Loucy (cell line): Measurements from ENCODE around the gene CMTM3.

Source experiments
- H2AFZ ChIP-seq: fragments of 200-600 bp; sonication (generic); 2 replicates; pipeline ENCODE4 v1.6.0; 2016; ENCODE audit warnings: antibody characterized with exemption, mild to moderate bottlenecking, low read length, moderate library complexity
- H3F3A ChIP-seq: fragments of 200-600 bp; 2 replicates; pipeline ENCODE4 v1.6.0; 2016; ENCODE audit warnings: antibody characterized with exemption, low read depth, mild to moderate bottlenecking
- H3K27me3 ChIP-seq: fragments of 200-600 bp; sonication (generic); 2 replicates; pipeline ENCODE4 v1.6.1; 2014; ENCODE audit warnings: low read length, mild to moderate bottlenecking; ENCODE audit not compliant: insufficient read depth, poor library complexity, severe bottlenecking
- H3K36me3 ChIP-seq: fragments of 200-600 bp; sonication (generic); 2 replicates; pipeline ENCODE4 v1.6.1; 2016; ENCODE audit warnings: low read length; ENCODE audit not compliant: insufficient read depth
- H3K4me1 ChIP-seq: fragments of 200-600 bp; sonication (generic); 2 replicates; pipeline ENCODE4 v1.5.1; 2014; ENCODE audit warnings: low read length, mild to moderate bottlenecking; ENCODE audit not compliant: insufficient read depth, poor library complexity, severe bottlenecking
- H3K4me2 ChIP-seq: fragments of 200-600 bp; sonication (generic); 2 replicates; pipeline ENCODE4 v1.6.0; 2014; ENCODE audit warnings: antibody characterized with exemption, low read length, low read depth, mild to moderate bottlenecking; ENCODE audit not compliant: poor library complexity, severe bottlenecking
- H3K4me3 ChIP-seq: fragments of 200-600 bp; sonication (generic); 2 replicates; pipeline ENCODE4 v1.5.1; 2014; ENCODE audit warnings: low read length, mild to moderate bottlenecking, mixed read lengths; ENCODE audit not compliant: poor library complexity, severe bottlenecking
- H3K79me2 ChIP-seq: fragments of 200-600 bp; sonication (generic); 2 replicates; pipeline ENCODE4 v1.6.1; 2014; ENCODE audit warnings: low read length; ENCODE audit not compliant: insufficient read depth
- H3K9ac ChIP-seq: fragments of 200-600 bp; sonication (generic); 2 replicates; pipeline ENCODE4 v1.6.0; 2014; ENCODE audit warnings: mild to moderate bottlenecking, low read depth, low read length, moderate library complexity; ENCODE audit not compliant: poor library complexity, severe bottlenecking
- H3K9me2 ChIP-seq: fragments of 200-600 bp; sonication (generic); replicated peaks from 2 replicates; pipeline ENCODE4 v1.6.1; 2016; ENCODE audit warnings: low read depth, low read length, mixed read lengths
- H3K9me3 ChIP-seq: fragments of 200-600 bp; sonication (generic); 2 replicates; pipeline ENCODE4 v1.6.1; 2014; ENCODE audit warnings: mild to moderate bottlenecking, antibody characterized with exemption, low read length, low read depth; ENCODE audit not compliant: insufficient read depth
- H4K20me1 ChIP-seq: fragments of 200-600 bp; sonication (generic); 2 replicates; pipeline ENCODE4 v1.6.0; 2014; ENCODE audit warnings: antibody characterized with exemption, low read length, mild to moderate bottlenecking; ENCODE audit not compliant: insufficient read depth, poor library complexity, severe bottlenecking
- EZH2phosphoT487 ChIP-seq: fragments of 200-600 bp; IDR thresholded peaks from 2 replicates; pipeline ENCODE4 v1.6.1; 2018; ENCODE audit warnings: antibody characterized with exemption, mild to moderate bottlenecking, moderate library complexity, borderline replicate concordance
- TF ChIP-seq, protein P1 (sequence below): fragments of 200-600 bp; sonication (generic); conservative IDR thresholded peaks from 2 replicates; pipeline ENCODE4 v1.5.1; 2014; ENCODE audit warnings: mild to moderate bottlenecking, antibody characterized with exemption, low read length

Gene CMTM3

DNA sequence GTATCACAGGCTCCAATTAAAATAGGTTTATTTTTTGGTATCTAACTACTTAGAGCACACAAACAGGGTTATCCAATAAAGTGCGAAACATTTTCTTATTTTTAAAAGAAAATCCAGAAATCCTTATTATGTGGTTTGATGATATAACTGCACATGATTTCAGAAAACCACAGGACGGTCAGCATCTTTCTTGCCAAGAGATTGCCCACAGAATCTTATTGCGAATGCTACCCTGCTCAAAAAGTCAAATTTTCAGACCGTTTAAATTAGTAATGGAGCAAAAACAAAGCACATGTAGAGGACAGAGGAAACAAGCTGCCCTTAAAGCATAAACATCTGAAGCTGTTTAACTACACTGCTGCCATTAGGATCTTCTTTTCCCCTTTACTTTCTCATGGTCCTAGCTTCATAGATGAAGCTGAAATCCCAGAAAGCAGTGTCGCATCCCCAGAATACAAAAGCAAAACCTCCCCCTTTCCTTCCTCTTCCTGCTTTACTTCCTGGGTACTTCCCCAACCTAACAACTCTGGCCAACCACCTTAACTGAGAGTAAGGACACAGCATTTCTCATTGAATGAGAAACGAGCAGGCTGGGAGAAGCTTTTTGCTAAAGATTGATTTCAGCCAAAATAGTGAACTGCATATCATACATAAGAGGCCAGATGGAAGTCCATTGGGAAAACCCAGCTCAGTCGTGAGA lies 48.3 kb downstream of the CMTM3 start:
- Histone ChIP-seq H3K36me3 (no peaks in the 10 kb centered on the region), H3K4me1 (peaks cover 10% of the 10 kb centered on the region), H3K27me3 (no peaks in the 10 kb centered on the region), H3K4me3 (no peak overlapping the region), H3K9me3 (no peaks in the 10 kb centered on the region), H3K9me2 (no peaks in the 10 kb centered on the region), H3F3A (no peaks in the 10 kb centered on the region), H2AFZ (no peak overlapping the region), H4K20me1 (no peaks in the 10 kb centered on the region), H3K4me2 (no peak overlapping the region), H3K9ac (no peak overlapping the region), H3K79me2 (no peaks in the 10 kb centered on the region)
- no peak for TF ChIP-seq EZH2phosphoT487
- TF ChIP-seq, protein P1, sequence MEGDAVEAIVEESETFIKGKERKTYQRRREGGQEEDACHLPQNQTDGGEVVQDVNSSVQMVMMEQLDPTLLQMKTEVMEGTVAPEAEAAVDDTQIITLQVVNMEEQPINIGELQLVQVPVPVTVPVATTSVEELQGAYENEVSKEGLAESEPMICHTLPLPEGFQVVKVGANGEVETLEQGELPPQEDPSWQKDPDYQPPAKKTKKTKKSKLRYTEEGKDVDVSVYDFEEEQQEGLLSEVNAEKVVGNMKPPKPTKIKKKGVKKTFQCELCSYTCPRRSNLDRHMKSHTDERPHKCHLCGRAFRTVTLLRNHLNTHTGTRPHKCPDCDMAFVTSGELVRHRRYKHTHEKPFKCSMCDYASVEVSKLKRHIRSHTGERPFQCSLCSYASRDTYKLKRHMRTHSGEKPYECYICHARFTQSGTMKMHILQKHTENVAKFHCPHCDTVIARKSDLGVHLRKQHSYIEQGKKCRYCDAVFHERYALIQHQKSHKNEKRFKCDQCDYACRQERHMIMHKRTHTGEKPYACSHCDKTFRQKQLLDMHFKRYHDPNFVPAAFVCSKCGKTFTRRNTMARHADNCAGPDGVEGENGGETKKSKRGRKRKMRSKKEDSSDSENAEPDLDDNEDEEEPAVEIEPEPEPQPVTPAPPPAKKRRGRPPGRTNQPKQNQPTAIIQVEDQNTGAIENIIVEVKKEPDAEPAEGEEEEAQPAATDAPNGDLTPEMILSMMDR = no peak

DNA sequence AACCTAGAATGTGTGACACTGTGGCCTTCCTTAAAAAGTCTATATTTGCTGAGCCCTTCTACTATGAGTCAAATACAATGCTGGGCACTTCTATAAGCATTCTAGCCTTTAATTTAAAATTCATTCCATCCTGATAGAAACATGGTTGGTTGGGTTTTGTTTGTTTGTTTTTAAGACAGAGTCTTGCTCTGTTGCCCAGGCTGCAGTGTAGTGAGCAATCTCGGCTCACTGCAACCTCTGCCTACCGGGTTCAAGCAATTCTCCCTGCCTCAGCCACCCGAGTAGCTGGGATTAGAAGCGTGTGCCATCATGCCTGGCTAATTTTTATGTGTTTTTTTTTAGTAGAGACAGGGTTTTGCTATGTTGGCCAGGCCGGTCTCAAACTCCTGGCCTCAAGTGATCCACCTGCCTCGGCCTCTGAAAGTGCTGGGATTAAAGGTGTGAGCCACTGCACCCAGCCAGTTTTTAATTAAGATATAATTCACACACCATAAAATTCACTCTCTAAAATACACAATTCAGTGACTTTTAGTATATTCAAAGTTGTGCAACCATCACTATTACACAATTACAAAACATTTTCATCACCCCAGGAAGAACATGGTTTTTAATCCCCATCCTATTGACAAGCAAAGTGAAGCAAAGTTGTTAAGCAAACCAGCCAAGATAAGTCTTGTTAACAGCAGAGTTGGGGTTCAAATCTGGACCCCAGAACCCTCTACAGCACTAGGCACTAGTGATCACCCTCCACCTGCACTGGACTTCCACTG lies 49.3 kb downstream of the CMTM3 start:
- no peaks in the 10 kb centered on the region for H3K27me3 ChIP-seq
- H3K9me2 ChIP-seq = no peaks in the 10 kb centered on the region
- H3K36me3 ChIP-seq = no peaks in the 10 kb centered on the region
- TF ChIP-seq EZH2phosphoT487 = no peak
- TF ChIP-seq, protein P1 = no peak
- H3K9ac ChIP-seq = no peak overlapping the region
- H3K9me3 ChIP-seq = no peaks in the 10 kb centered on the region
- no peak overlapping the region for H2AFZ ChIP-seq
- H3K4me2 ChIP-seq = no peak overlapping the region
- peaks cover 16% of the 10 kb centered on the region for H3K4me1 ChIP-seq
- H3F3A ChIP-seq = no peaks in the 10 kb centered on the region
- no peaks in the 10 kb centered on the region for H3K79me2 ChIP-seq
- H3K4me3 ChIP-seq = no peak overlapping the region
- H4K20me1 ChIP-seq = no peaks in the 10 kb centered on the region

DNA sequence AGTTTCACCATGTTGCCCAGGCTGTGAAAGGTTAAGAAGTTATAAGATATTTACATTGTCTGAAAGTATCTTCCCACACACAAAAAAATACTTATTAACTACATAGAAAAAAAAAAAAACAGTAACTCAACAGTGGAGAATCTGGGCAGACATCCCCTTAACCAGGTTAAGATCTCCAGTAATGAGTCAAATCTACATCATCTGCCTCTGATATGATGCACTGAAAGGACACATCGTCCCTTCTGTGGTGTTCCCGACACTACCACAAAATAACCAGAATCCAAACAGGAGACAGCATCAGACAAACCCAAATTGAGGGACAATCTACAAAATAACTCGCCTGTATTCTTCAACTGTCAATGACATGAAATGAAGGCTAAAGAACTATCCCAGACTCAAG lies 52.0 kb downstream of the CMTM3 start:
- H3F3A ChIP-seq = no peaks in the 10 kb centered on the region
- H3K4me3 ChIP-seq = no peak overlapping the region
- TF ChIP-seq, protein P1 = no peak
- no peak for TF ChIP-seq EZH2phosphoT487
- H4K20me1 ChIP-seq = no peaks in the 10 kb centered on the region
- no peak overlapping the region for H3K4me2 ChIP-seq
- H3K9me2 ChIP-seq = no peaks in the 10 kb centered on the region
- no peaks in the 10 kb centered on the region for H3K9me3 ChIP-seq
- no peaks in the 10 kb centered on the region for H3K36me3 ChIP-seq
- no peaks in the 10 kb centered on the region for H3K27me3 ChIP-seq
- no peaks in the 10 kb centered on the region for H3K79me2 ChIP-seq
- H3K4me1 ChIP-seq = peaks cover 6% of the 10 kb centered on the region
- H3K9ac ChIP-seq = no peak overlapping the region
- no peak overlapping the region for H2AFZ ChIP-seq
